PC-9 (cell line): Measurements from ENCODE around the gene PGAM1. TPM values are rescaled to one million over a fixed set of nuclear protein-coding genes. Genes with fewer than 3 reads are reported as not detected.

Experiments
- BruUV-seq: library from RNA; stranded (reverse); fragments of 400-500 nt; replicated peaks from 2 replicates; lab custom pipeline; 2021; lab: Mats Ljungman, UMichigan
- CTCF ChIA-PET: fragments of 300-600 bp; sonication (Branson Sonifier 250); formaldehyde crosslinking; loops from one replicate; lab custom pipeline; 2022; ENCODE audit warnings: antibody characterized with exemption; lab: Charles Lee
- POLR2A ChIA-PET: fragments of 300-600 bp; sonication (Branson Sonifier 250); formaldehyde crosslinking; loops from one replicate; lab custom pipeline; 2022; ENCODE audit warnings: antibody characterized with exemption; ENCODE audit not compliant: unreplicated experiment; lab: Charles Lee
- DNase-seq, 2 experiments: peaks; one replicate each; pipeline versions ENCODE4 v3.0.0 to v3.0.0-alpha.2; 2015 to 2022; ENCODE audit warnings: mixed read lengths in 1 of 2
- H2AFZ ChIP-seq: fragments of 200-600 bp; sonication (generic); 2 replicates; pipeline ENCODE4 v1.8.1; 2017; ENCODE audit warnings: antibody characterized with exemption
- H3F3A ChIP-seq: fragments of 200-600 bp; sonication (generic); 2 replicates; pipeline ENCODE4 v1.8.1; 2017; ENCODE audit warnings: antibody characterized with exemption, mild to moderate bottlenecking, low read depth; ENCODE audit not compliant: insufficient read depth
- H3K27ac ChIP-seq: fragments of 200-600 bp; sonication (generic); 2 replicates; pipeline ENCODE4 v1.6.1; 2016; ENCODE audit warnings: mixed run types
- H3K27me3 ChIP-seq: fragments of 200-600 bp; sonication (generic); 2 replicates; pipeline ENCODE4 v1.6.1; 2016; ENCODE audit warnings: low read depth, mixed run types; ENCODE audit not compliant: insufficient read depth
- H3K36me3 ChIP-seq: fragments of 200-600 bp; sonication (generic); 2 replicates; pipeline ENCODE4 v1.6.1; 2016; ENCODE audit warnings: low read depth, mixed run types
- H3K4me1 ChIP-seq: fragments of 200-600 bp; sonication (generic); replicated peaks from 2 replicates; pipeline ENCODE4 v1.6.1; 2016; ENCODE audit warnings: mixed run types; ENCODE audit not compliant: insufficient read depth
- H3K4me2 ChIP-seq: fragments of 200-600 bp; sonication (generic); 2 replicates; pipeline ENCODE4 v1.6.1; 2017; ENCODE audit warnings: mixed run types
- H3K4me3 ChIP-seq: fragments of 200-600 bp; sonication (generic); 2 replicates; pipeline ENCODE4 v1.6.1; 2016; ENCODE audit warnings: mixed run types
- H3K79me2 ChIP-seq: fragments of 200-600 bp; sonication (generic); 2 replicates; pipeline ENCODE4 v1.6.1; 2017; ENCODE audit warnings: low read depth, mixed run types
- H3K9me2 ChIP-seq: fragments of 200-600 bp; sonication (generic); 2 replicates; pipeline ENCODE4 v1.8.1; 2017; ENCODE audit warnings: mild to moderate bottlenecking; ENCODE audit not compliant: insufficient read depth
- H3K9me3 ChIP-seq: fragments of 200-600 bp; sonication (generic); 2 replicates; pipeline ENCODE4 v1.8.1; 2016; ENCODE audit warnings: low read depth; ENCODE audit not compliant: insufficient read depth
- H4K20me1 ChIP-seq: fragments of 200-600 bp; sonication (generic); 2 replicates; pipeline ENCODE4 v1.8.1; 2017; ENCODE audit not compliant: insufficient read depth
- EZH2 ChIP-seq: fragments of 200-600 bp; sonication (generic); IDR thresholded peaks from 2 replicates; pipeline ENCODE4 v1.8.0; 2017; ENCODE audit warnings: antibody characterized with exemption, low read depth
- intact Hi-C: fragments of 100-400 bp; cut with micrococcal nuclease; formaldehyde crosslinking; loops from one replicate; pipeline ENCODE4 v1.10.0; 2022; ENCODE audit not compliant: unreplicated experiment
- total RNA-seq: library from RNA; stranded (reverse); gene quantifications from 2 replicates; pipeline ENCODE4 v1.2.3, GENCODE V29; 2021
- TF ChIP-seq, protein P1 (sequence below): fragments of 200-600 bp; sonication (generic); conservative IDR thresholded peaks from 2 replicates; pipeline ENCODE4 v1.6.1; 2017; ENCODE audit warnings: mixed run types, antibody characterized with exemption, mild to moderate bottlenecking, moderate library complexity

Gene PGAM1
- total RNA-seq, 1 experiment from 2014 or later, result 243 TPM

- H3K36me3 ChIP-seq, result no peaks in the 10 kb centered on the region
- no peak overlapping the region for H3K27ac ChIP-seq
- H3K4me3 ChIP-seq, result no peak overlapping the region
- H3K79me2 ChIP-seq, result no peaks in the 10 kb centered on the region
- DNase-seq, result no peak
- H3K27me3 ChIP-seq, result no peaks in the 10 kb centered on the region
- no peaks in the 10 kb centered on the region for H3F3A ChIP-seq
- no peak overlapping the region for H2AFZ ChIP-seq
- CTCF ChIA-PET, result no interaction called here
- TF ChIP-seq EZH2, result no peak
- TF ChIP-seq, protein P1, sequence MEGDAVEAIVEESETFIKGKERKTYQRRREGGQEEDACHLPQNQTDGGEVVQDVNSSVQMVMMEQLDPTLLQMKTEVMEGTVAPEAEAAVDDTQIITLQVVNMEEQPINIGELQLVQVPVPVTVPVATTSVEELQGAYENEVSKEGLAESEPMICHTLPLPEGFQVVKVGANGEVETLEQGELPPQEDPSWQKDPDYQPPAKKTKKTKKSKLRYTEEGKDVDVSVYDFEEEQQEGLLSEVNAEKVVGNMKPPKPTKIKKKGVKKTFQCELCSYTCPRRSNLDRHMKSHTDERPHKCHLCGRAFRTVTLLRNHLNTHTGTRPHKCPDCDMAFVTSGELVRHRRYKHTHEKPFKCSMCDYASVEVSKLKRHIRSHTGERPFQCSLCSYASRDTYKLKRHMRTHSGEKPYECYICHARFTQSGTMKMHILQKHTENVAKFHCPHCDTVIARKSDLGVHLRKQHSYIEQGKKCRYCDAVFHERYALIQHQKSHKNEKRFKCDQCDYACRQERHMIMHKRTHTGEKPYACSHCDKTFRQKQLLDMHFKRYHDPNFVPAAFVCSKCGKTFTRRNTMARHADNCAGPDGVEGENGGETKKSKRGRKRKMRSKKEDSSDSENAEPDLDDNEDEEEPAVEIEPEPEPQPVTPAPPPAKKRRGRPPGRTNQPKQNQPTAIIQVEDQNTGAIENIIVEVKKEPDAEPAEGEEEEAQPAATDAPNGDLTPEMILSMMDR, result no peak
- no peaks in the 10 kb centered on the region for H4K20me1 ChIP-seq
- H3K9me3 ChIP-seq, result no peaks in the 10 kb centered on the region
- no peaks in the 10 kb centered on the region for H3K9me2 ChIP-seq
- H3K4me1 ChIP-seq, result no peaks in the 10 kb centered on the region
- no TSS peak for BruUV-seq
- H3K4me2 ChIP-seq, result no peak overlapping the region
- intact Hi-C loops, result no loop called here
- POLR2A ChIA-PET, result no interaction called here
Measured at GRCh38 chr10:97383159-97383558, 42.8 kb upstream of the PGAM1 start.

GRCh38 chr10:97384156-97384555, 41.8 kb upstream of the PGAM1 start:
- CTCF ChIA-PET, result no interaction called here
- no TSS peak for BruUV-seq
- Histone ChIP-seq H3K27ac (no peak overlapping the region), H3K27me3 (no peaks in the 10 kb centered on the region), H2AFZ (no peak overlapping the region), H3K4me1 (no peaks in the 10 kb centered on the region), H3K9me2 (no peaks in the 10 kb centered on the region), H3K4me3 (no peak overlapping the region), H3K4me2 (no peak overlapping the region), H3K79me2 (no peaks in the 10 kb centered on the region), H3F3A (no peaks in the 10 kb centered on the region), H3K36me3 (no peaks in the 10 kb centered on the region), H3K9me3 (no peaks in the 10 kb centered on the region), H4K20me1 (no peaks in the 10 kb centered on the region)
- no peak for DNase-seq
- TF ChIP-seq EZH2, result no peak
- TF ChIP-seq, protein P1, result no peak
- POLR2A ChIA-PET, result no interaction called here
- intact Hi-C loops, result no loop called here

DNA sequence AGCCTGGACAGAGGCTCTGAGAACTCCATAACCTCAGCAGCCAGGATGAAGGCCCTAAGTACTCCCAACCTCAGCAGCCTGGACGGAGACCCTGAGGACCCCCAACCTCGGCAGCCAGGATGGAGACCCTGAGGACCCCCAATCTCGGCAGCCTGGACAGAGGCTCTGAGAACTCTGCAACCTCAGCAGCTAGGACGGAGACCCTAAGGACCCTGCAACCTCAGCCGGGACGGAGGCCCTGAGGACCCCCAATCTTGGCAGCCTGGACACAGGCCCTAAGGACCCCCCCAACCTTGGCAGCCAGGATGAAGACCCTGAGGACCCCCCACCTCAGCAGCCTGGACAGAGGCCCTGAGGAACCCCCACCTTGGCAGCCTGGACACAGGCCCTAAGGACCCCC, 41.4 kb upstream of the PGAM1 start:
- BruUV-seq, result no TSS peak
- H3K36me3 ChIP-seq, result no peaks in the 10 kb centered on the region

More for the DNA sequence above, 41.4 kb upstream of the PGAM1 start:
- Histone ChIP-seq H2AFZ (no peak overlapping the region), H3K4me2 (no peak overlapping the region), H3K4me1 (no peaks in the 10 kb centered on the region), H3K27ac (no peak overlapping the region), H3K27me3 (no peaks in the 10 kb centered on the region), H3F3A (no peaks in the 10 kb centered on the region), H4K20me1 (no peaks in the 10 kb centered on the region), H3K9me2 (no peaks in the 10 kb centered on the region), H3K79me2 (no peaks in the 10 kb centered on the region), H3K9me3 (no peaks in the 10 kb centered on the region), H3K4me3 (no peak overlapping the region)
- ChIA-PET CTCF (no interaction called here), POLR2A (no interaction called here)
- TF ChIP-seq, protein P1, result no peak
- no peak for TF ChIP-seq EZH2
- intact Hi-C loops, result no loop called here
- DNase-seq, result no peak
